Ecto neural progenitor cell (in vitro differentiated cells): ENCODE measurements around the gene SLX9.
"Not testable (repeated sequence)": the region's sequence is repeated elsewhere in the genome, so short reads cannot be mapped to it uniquely, and the experiment has no call there.

Source experiments
- DNase-seq: peaks from one replicate; pipeline ENCODE4 v3.0.0-alpha.2; 2018; ENCODE audit warnings: low spot score

Gene SLX9

GRCh38 chr21:44902268-44903049 is 37.4 kb upstream of the SLX9 start:
- no peak for DNase-seq

- no peak for DNase-seq
Measured at GRCh38 chr21:44903050-44903685, 36.7 kb upstream of the SLX9 start.

- DNase-seq: no peak
Measured at GRCh38 chr21:44903689-44904088, 36.1 kb upstream of the SLX9 start.

- no peak for DNase-seq
Measured at GRCh38 chr21:44904141-44904923, 35.5 kb upstream of the SLX9 start.

- DNase-seq: no peak
Measured at GRCh38 chr21:44905016-44905727, 34.7 kb upstream of the SLX9 start.

- DNase-seq: no peak
Measured at GRCh38 chr21:44905728-44906090, 34.1 kb upstream of the SLX9 start.

- no peak for DNase-seq
Measured at GRCh38 chr21:44907225-44907965, 32.4 kb upstream of the SLX9 start.

- no peak for DNase-seq
Measured at GRCh38 chr21:44907966-44908895, 31.6 kb upstream of the SLX9 start.

GRCh38 chr21:44908908-44909307 is 30.9 kb upstream of the SLX9 start:
- DNase-seq: no peak

GRCh38 chr21:44909719-44910118 is 30.1 kb upstream of the SLX9 start:
- DNase-seq: no peak

- DNase-seq: no peak
Measured at GRCh38 chr21:44910229-44911067, 29.4 kb upstream of the SLX9 start.

GRCh38 chr21:44911068-44911383 is 28.8 kb upstream of the SLX9 start:
- no peak for DNase-seq

- no peak for DNase-seq
Measured at GRCh38 chr21:44911384-44912157, 28.3 kb upstream of the SLX9 start.

- DNase-seq: no peak
Measured at GRCh38 chr21:44912158-44912473, 27.7 kb upstream of the SLX9 start.

- DNase-seq: not testable (repeated sequence)
Measured at GRCh38 chr21:44912506-44913412, 27.1 kb upstream of the SLX9 start.

GRCh38 chr21:44913425-44914175 is 26.2 kb upstream of the SLX9 start:
- no peak for DNase-seq

- no peak for DNase-seq
Measured at GRCh38 chr21:44914176-44914874, 25.5 kb upstream of the SLX9 start.
